B cell (primary cell): ENCODE data around the gene SUSD2. TPM values are rescaled to one million over a fixed set of nuclear protein-coding genes. Genes with fewer than 3 reads are reported as not detected.

ENCODE experiments used
- ATAC-seq: fragments of 200-7000 bp; cut with Tn5 transposase; one replicate; pipeline ENCODE4 v1.10.0; 2021; ENCODE audit warnings: low read depth, mild to moderate bottlenecking, moderate number of reproducible peaks, moderate library complexity
- CTCF ChIA-PET: fragments of 350-600 bp; sonication (Branson Sonifier 250); formaldehyde crosslinking; loops from one replicate; lab custom pipeline; 2021; ENCODE audit warnings: antibody characterized with exemption, inconsistent platforms; lab: Charles Lee
- POLR2A ChIA-PET: fragments of 350-600 bp; sonication (Branson Sonifier 250); formaldehyde crosslinking; loops from one replicate; lab custom pipeline; 2021; ENCODE audit warnings: antibody characterized with exemption; lab: Charles Lee
- DNase-seq: peaks from one replicate; pipeline ENCODE4 v3.0.0; 2013
- H2AFZ ChIP-seq: 2 replicates; pipeline ENCODE4 v1.6.1; 2012; ENCODE audit warnings: mild to moderate bottlenecking, low read depth, low read length; ENCODE audit not compliant: insufficient read depth, poor library complexity, severe bottlenecking
- H3K27ac ChIP-seq, 2 donors: 1 replicate in 1 of 2; 2 replicates in 1 of 2; pipeline ENCODE4 v1.5.1; 2012 to 2013; ENCODE audit warnings: low read length in 2 of 2, mild to moderate bottlenecking in 2 of 2, moderate library complexity in 1 of 2
- H3K27me3 ChIP-seq, 4 experiments: fragments of 200-600 bp in 1 of 4; sonication (generic) in 1 of 4; replicated peaks in 1 of 4; 1 replicate in 2 of 4; 2 replicates in 2 of 4; pipeline versions ENCODE4 v1.6.1 to v1.7.0; 2013 to 2016; ENCODE audit warnings: low read length in 3 of 4, mild to moderate bottlenecking in 2 of 4, mixed read lengths in 1 of 4, moderate library complexity in 1 of 4; ENCODE audit not compliant: insufficient read depth in 4 of 4, control insufficient read depth in 3 of 4; ENCODE audit errors: control extremely low read depth in 1 of 4
- H3K36me3 ChIP-seq, 2 experiments: replicated peaks in 1 of 2; 1 replicate in 1 of 2; 2 replicates in 1 of 2; pipeline versions ENCODE4 v1.6.1 to v1.7.1; 2013; ENCODE audit warnings: low read length in 1 of 2; ENCODE audit not compliant: insufficient read depth in 2 of 2, control insufficient read depth in 1 of 2; ENCODE audit errors: control extremely low read depth in 1 of 2, extremely low read depth in 1 of 2
- H3K4me1 ChIP-seq, 2 donors: fragments of 200-600 bp in 1 of 2; sonication (generic) in 1 of 2; 1 replicate in 1 of 2; 2 replicates in 1 of 2; pipeline versions ENCODE4 v1.5.1 to v1.6.1; 2013 to 2017; ENCODE audit warnings: low read length in 2 of 2; ENCODE audit not compliant: control insufficient read depth in 2 of 2, insufficient read depth in 2 of 2
- H3K4me2 ChIP-seq: replicated peaks from 2 replicates; pipeline ENCODE3; 2012; ENCODE audit warnings: mild to moderate bottlenecking, low read depth, low read length; ENCODE audit not compliant: poor library complexity, severe bottlenecking
- H3K4me3 ChIP-seq, 5 experiments: fragments of 200-600 bp in 1 of 5; sonication (generic) in 1 of 5; 1 replicate in 3 of 5; 2 replicates in 2 of 5; pipeline versions ENCODE4 v1.5.1 to v1.7.0; 2011 to 2016; ENCODE audit warnings: low read length in 4 of 5, mild to moderate bottlenecking in 4 of 5, low read depth in 2 of 5, control low read depth in 1 of 5, moderate library complexity in 1 of 5; ENCODE audit not compliant: insufficient read depth in 1 of 5; ENCODE audit errors: control extremely low read depth in 1 of 5, extremely low read depth in 1 of 5
- H3K79me2 ChIP-seq: fragments of 200-600 bp; sonication (generic); one replicate; pipeline ENCODE4 v1.6.0; 2016; ENCODE audit warnings: low read length; ENCODE audit not compliant: control insufficient read depth, insufficient read depth
- H3K9ac ChIP-seq: fragments of 200-600 bp; sonication (generic); 2 replicates; pipeline ENCODE4 v1.6.1; 2017; ENCODE audit warnings: mild to moderate bottlenecking, low read length, moderate library complexity
- H3K9me3 ChIP-seq, 3 donors: one replicate each; pipeline versions ENCODE4 v1.6.1 to v1.7.1; 2013; ENCODE audit warnings: low read length in 2 of 3; ENCODE audit not compliant: control insufficient read depth in 2 of 3, insufficient read depth in 1 of 3; ENCODE audit errors: control extremely low read depth in 1 of 3
- H4K20me1 ChIP-seq: 2 replicates; pipeline ENCODE4 v1.6.0; 2012; ENCODE audit warnings: mild to moderate bottlenecking, low read length; ENCODE audit not compliant: insufficient read depth, control insufficient read depth, poor library complexity, severe bottlenecking
- H3K27ac Mint-ChIP-seq: one replicate; pipeline ENCODE4 v1.8.0; 2021; ENCODE audit warnings: mixed read lengths
- H3K27me3 Mint-ChIP-seq: one replicate; pipeline ENCODE4 v1.8.0; 2021; ENCODE audit warnings: mixed read lengths
- H3K4me1 Mint-ChIP-seq: one replicate; pipeline ENCODE4 v1.8.0; 2021; ENCODE audit warnings: mixed read lengths
- H3K4me3 Mint-ChIP-seq: one replicate; pipeline ENCODE4 v1.8.0; 2021; ENCODE audit warnings: mixed read lengths
- H3K9me3 Mint-ChIP-seq: one replicate; pipeline ENCODE4 v1.8.0; 2022; ENCODE audit warnings: mixed read lengths; ENCODE audit not compliant: insufficient read depth
- EZH2 ChIP-seq: IDR thresholded peaks from 2 replicates; pipeline ENCODE4 v1.6.1; 2012; ENCODE audit warnings: borderline replicate concordance, low read depth, mild to moderate bottlenecking, moderate library complexity, low read length; ENCODE audit not compliant: insufficient read depth, poor library complexity, severe bottlenecking
- WGBS: methylation state at CpG from one replicate; pipeline ENCODE4 v1.1.5; 2013; ENCODE audit warnings: missing lambda C conversion rate; ENCODE audit not compliant: insufficient coverage; 5-methylcytosine and 5-hydroxymethylcytosine counted together
- intact Hi-C: fragments of 100-400 bp; cut with micrococcal nuclease; formaldehyde crosslinking; loops from one replicate; pipeline ENCODE4 v1.10.0; 2022
- polyA plus RNA-seq: library from polyadenylated mRNA; depleted of rRNA; stranded (reverse); fragments of >200 nt; gene quantifications from 2 replicates; pipeline ENCODE4 v1.2.3, GENCODE V29; 2012
- total RNA-seq, 2 donors: library from RNA; stranded (reverse); fragments of 120-200 nt in 1 of 2; gene quantifications; 1 replicate in 1 of 2; 2 replicates in 1 of 2; pipeline versions ENCODE4 v1.2.3 to v1.2.4, GENCODE V29; 2013 to 2022
- TF ChIP-seq, protein P1 (sequence below): fragments of 200-600 bp; IDR thresholded peaks from one replicate; pipeline ENCODE4 v1.8.0; 2022; ENCODE audit warnings: antibody characterized with exemption, mild to moderate bottlenecking

Gene SUSD2
- total and polyA plus RNA-seq, 2 donors (not counting 1 experiment from before 2014, with no cell fraction given): 0.30 to 0.48 TPM

DNA sequence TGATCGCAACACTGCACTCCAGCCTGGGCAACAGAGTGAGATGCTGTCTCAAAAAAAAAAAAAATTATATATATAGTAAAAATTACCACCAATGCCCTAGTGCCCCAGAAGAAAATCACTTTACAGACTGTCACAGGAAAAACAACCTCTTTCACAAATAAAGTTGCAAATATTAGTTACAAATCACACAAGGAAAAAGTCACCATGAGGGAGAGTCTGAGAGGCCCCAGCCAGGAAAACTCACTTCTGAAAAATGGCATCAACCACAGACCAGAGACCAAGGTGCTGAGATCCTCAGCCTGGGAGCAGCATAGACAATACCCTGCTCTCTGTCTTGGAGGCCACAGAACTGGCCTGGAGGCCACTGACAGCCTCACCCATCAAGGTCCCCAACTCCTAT, 43.2 kb downstream of the SUSD2 start:
- ATAC-seq (no peak), DNase-seq (no peak)
- POLR2A ChIA-PET: no interaction called here
- intact Hi-C loops: no loop called here
- Histone ChIP-seq H3K4me3 (no peak overlapping the region), H3K79me2 (no peaks in the 10 kb centered on the region), H3K27me3 (no peaks in the 10 kb centered on the region), H3K4me1 (no peaks in the 10 kb centered on the region), H3K36me3 (no peaks in the 10 kb centered on the region), H3K27ac (no peak overlapping the region), H4K20me1 (no peaks in the 10 kb centered on the region), H3K4me2 (no peak overlapping the region), H3K9ac (no peak overlapping the region), H3K9me3 (peaks cover 0 to 21% (median 4%) of the 10 kb centered on the region in 3 donors), H2AFZ (no peak overlapping the region)
- CTCF ChIA-PET: no interaction called here
- no peaks in the 10 kb centered on the region for H3K27me3 Mint-ChIP-seq
- no peaks in the 10 kb centered on the region for H3K4me1 Mint-ChIP-seq
- H3K27ac Mint-ChIP-seq: no peak overlapping the region
- no peaks in the 10 kb centered on the region for H3K9me3 Mint-ChIP-seq
- no peak overlapping the region for H3K4me3 Mint-ChIP-seq
- no peak for TF ChIP-seq EZH2
- TF ChIP-seq, protein P1, sequence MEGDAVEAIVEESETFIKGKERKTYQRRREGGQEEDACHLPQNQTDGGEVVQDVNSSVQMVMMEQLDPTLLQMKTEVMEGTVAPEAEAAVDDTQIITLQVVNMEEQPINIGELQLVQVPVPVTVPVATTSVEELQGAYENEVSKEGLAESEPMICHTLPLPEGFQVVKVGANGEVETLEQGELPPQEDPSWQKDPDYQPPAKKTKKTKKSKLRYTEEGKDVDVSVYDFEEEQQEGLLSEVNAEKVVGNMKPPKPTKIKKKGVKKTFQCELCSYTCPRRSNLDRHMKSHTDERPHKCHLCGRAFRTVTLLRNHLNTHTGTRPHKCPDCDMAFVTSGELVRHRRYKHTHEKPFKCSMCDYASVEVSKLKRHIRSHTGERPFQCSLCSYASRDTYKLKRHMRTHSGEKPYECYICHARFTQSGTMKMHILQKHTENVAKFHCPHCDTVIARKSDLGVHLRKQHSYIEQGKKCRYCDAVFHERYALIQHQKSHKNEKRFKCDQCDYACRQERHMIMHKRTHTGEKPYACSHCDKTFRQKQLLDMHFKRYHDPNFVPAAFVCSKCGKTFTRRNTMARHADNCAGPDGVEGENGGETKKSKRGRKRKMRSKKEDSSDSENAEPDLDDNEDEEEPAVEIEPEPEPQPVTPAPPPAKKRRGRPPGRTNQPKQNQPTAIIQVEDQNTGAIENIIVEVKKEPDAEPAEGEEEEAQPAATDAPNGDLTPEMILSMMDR: no peak
- WGBS: no CpG with 5 or more reads among the region's 1 CpG

DNA sequence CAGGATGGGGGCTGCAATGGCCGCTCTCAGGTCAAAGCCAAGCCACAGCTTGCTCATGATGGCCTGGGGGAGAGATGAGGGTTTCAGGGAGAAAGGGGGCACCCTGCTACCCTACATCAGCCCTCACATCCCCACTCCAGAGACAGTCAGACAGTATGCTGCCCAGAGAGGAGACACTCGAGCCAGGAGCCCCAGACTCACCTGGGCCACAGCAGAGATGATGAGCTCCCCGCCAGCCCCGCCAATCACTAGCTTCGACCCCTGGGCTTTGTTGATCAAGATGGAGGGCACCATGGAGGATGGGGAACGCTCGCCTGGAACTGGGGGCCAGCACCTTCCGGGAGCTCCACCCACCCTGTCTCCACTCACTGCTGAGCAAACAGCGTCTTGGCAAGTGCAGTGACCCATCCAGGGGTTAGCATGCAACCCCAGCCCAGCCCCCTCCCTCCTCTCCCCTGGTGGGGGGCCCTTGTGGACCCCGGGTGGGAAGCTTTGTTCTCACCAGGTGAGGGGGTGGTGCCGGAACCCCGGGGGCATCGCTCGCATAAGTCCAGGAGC, 43.8 kb downstream of the SUSD2 start:
- Histone ChIP-seq H2AFZ (no peak overlapping the region), H3K9me3 (peaks cover 0 to 21% (median 4%) of the 10 kb centered on the region in 3 donors), H3K79me2 (no peaks in the 10 kb centered on the region), H3K27ac (no peak overlapping the region), H3K9ac (no peak overlapping the region), H3K4me2 (no peak overlapping the region), H3K4me3 (no peak overlapping the region), H3K36me3 (no peaks in the 10 kb centered on the region), H3K27me3 (no peaks in the 10 kb centered on the region), H4K20me1 (no peaks in the 10 kb centered on the region), H3K4me1 (no peaks in the 10 kb centered on the region)
- DNase-seq (no peak), ATAC-seq (no peak)
- Mint-ChIP-seq H3K4me3 (no peak overlapping the region), H3K4me1 (no peaks in the 10 kb centered on the region), H3K27me3 (no peaks in the 10 kb centered on the region), H3K27ac (no peak overlapping the region), H3K9me3 (no peaks in the 10 kb centered on the region)
- TF ChIP-seq EZH2: no peak
- TF ChIP-seq, protein P1: no peak
- intact Hi-C loops: no loop called here
- ChIA-PET POLR2A (no interaction called here), CTCF (no interaction called here)
- WGBS: 93% methylated on average over 10 of the region's 14 CpGs
